Measurements from ENCODE around the gene THSD8. TPM values are rescaled to one million over a fixed set of nuclear protein-coding genes. Genes with fewer than 3 reads are reported as not detected.

Gene THSD8
- total RNA-seq, 1 donor from 2014 or later, result not detected

- no peak for DNase-seq (ENCODE audit: low read depth)
- no peaks in the 10 kb centered on the region for H3K36me3 ChIP-seq (ENCODE audit: control insufficient read depth, insufficient read depth, low read length)
- no peak overlapping the region for H3K4me3 ChIP-seq (ENCODE audit: low read depth, low read length)
Observed at GRCh38 chr19:12783291-12783848, 18.5 kb upstream of the THSD8 start.

DNA sequence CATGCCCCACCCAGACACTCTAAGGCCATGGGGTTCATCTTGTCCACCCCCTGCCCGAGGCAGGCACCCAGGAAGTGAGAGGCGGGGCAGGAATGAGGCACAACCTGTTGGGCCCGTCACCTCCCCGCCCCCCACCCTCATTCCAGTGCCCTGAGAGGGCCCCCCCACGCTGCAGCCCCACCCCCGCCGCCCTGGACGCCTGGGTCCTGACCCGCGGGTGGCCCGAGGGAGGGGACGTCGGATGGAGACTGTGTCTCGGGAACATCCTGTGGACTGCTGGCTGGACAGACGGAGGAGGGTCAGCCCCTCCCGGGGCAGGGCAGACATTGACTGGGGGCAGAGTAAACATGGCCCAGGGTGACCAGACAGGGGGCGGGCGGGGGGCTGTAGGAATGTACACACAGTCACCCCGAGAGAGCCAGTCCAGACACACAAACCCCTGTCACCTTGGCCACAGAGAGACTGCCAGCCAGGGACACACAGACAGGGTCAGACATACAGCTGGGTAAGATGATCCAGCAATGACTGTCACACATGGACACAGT lies 17.9 kb upstream of the THSD8 start:
- H3K27me3 ChIP-seq (ENCODE audit: control insufficient read depth, insufficient read depth, low read length), result no peaks in the 10 kb centered on the region
- TF ChIP-seq, protein P1, sequence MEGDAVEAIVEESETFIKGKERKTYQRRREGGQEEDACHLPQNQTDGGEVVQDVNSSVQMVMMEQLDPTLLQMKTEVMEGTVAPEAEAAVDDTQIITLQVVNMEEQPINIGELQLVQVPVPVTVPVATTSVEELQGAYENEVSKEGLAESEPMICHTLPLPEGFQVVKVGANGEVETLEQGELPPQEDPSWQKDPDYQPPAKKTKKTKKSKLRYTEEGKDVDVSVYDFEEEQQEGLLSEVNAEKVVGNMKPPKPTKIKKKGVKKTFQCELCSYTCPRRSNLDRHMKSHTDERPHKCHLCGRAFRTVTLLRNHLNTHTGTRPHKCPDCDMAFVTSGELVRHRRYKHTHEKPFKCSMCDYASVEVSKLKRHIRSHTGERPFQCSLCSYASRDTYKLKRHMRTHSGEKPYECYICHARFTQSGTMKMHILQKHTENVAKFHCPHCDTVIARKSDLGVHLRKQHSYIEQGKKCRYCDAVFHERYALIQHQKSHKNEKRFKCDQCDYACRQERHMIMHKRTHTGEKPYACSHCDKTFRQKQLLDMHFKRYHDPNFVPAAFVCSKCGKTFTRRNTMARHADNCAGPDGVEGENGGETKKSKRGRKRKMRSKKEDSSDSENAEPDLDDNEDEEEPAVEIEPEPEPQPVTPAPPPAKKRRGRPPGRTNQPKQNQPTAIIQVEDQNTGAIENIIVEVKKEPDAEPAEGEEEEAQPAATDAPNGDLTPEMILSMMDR (IDR thresholded peaks at IDR 0.05; ENCODE audit: insufficient read depth, low read length, poor library complexity, severe bottlenecking), result no peak
- H3K36me3 ChIP-seq (ENCODE audit: control insufficient read depth, insufficient read depth, low read length), result no peaks in the 10 kb centered on the region
- no peak overlapping the region for H3K4me3 ChIP-seq (ENCODE audit: low read depth, low read length)
- no peak for DNase-seq (ENCODE audit: low read depth)

More at GRCh38 chr19:12783291-12783848, 18.5 kb upstream of the THSD8 start:
- H3K27me3 ChIP-seq (ENCODE audit: control insufficient read depth, insufficient read depth, low read length), result no peaks in the 10 kb centered on the region
- TF ChIP-seq, protein P1 (IDR thresholded peaks at IDR 0.05; ENCODE audit: insufficient read depth, low read length, poor library complexity, severe bottlenecking), result no peak

- Histone ChIP-seq H3K36me3 (ENCODE audit: control insufficient read depth, insufficient read depth, low read length) (no peaks in the 10 kb centered on the region), H3K27me3 (ENCODE audit: control insufficient read depth, insufficient read depth, low read length) (no peaks in the 10 kb centered on the region), H3K4me3 (ENCODE audit: low read depth, low read length) (no peak overlapping the region)
- TF ChIP-seq, protein P1 (IDR thresholded peaks at IDR 0.05; ENCODE audit: insufficient read depth, low read length, poor library complexity, severe bottlenecking), result no peak
- no peak for DNase-seq (ENCODE audit: low read depth)
Observed at GRCh38 chr19:12784394-12784870, 17.4 kb upstream of the THSD8 start.

- no peak for DNase-seq (ENCODE audit: low read depth)
- TF ChIP-seq, protein P1 (IDR thresholded peaks at IDR 0.05; ENCODE audit: insufficient read depth, low read length, poor library complexity, severe bottlenecking), result no peak
- H3K4me3 ChIP-seq (ENCODE audit: low read depth, low read length), result no peak overlapping the region
- H3K36me3 ChIP-seq (ENCODE audit: control insufficient read depth, insufficient read depth, low read length), result no peaks in the 10 kb centered on the region
- no peaks in the 10 kb centered on the region for H3K27me3 ChIP-seq (ENCODE audit: control insufficient read depth, insufficient read depth, low read length)
Observed at GRCh38 chr19:12784871-12785430, 16.9 kb upstream of the THSD8 start.

- DNase-seq (ENCODE audit: low read depth), result no peak
- Histone ChIP-seq H3K27me3 (ENCODE audit: control insufficient read depth, insufficient read depth, low read length) (no peaks in the 10 kb centered on the region), H3K36me3 (ENCODE audit: control insufficient read depth, insufficient read depth, low read length) (no peaks in the 10 kb centered on the region), H3K4me3 (ENCODE audit: low read depth, low read length) (no peak overlapping the region)
- TF ChIP-seq, protein P1 (IDR thresholded peaks at IDR 0.05; ENCODE audit: insufficient read depth, low read length, poor library complexity, severe bottlenecking), result no peak
Observed at GRCh38 chr19:12785431-12786031, 16.3 kb upstream of the THSD8 start.
